ENCODE results near the gene WFDC11.
"Not testable (repeated sequence)": the region's sequence is repeated elsewhere in the genome, so short reads cannot be mapped to it uniquely, and the experiment has no call there.

WFDC11 gene

GRCh38 chr20:45670139-45670538 is at the start of gene WFDC11:
Gene WFDC11 (minus strand): TSS chr20:45670239. CDS start chr20:45650600, 19,639 bp downstream.
- no peak for FAIRE-seq

GRCh38 chr20:45716141-45716688 is 46.2 kb upstream of the WFDC11 start:
- not testable (repeated sequence) for FAIRE-seq; DNase-seq (ENCODE audit: insufficient read length, low spot score)

More at GRCh38 chr20:45670139-45670538, at the start of gene WFDC11:
- DNase-seq (ENCODE audit: insufficient read length, low spot score) = no peak
- TF ChIP-seq POLR2A (IDR thresholded peaks at IDR 0.05; ENCODE audit: low read depth, low read length) = no peak

GRCh38 chr20:45704969-45705637 is 35.1 kb upstream of the WFDC11 start, which contains the start of gene WFDC10B:
Gene WFDC10B (minus strand): TSS chr20:45705019. CDS start chr20:45685992, 19,027 bp downstream.
- no peak for TF ChIP-seq POLR2A (IDR thresholded peaks at IDR 0.05; ENCODE audit: low read depth, low read length)
- FAIRE-seq = no peak
- no peak for DNase-seq (ENCODE audit: insufficient read length, low spot score)

GRCh38 chr20:45701873-45702272 is 31.8 kb upstream of the WFDC11 start, which contains the start of gene WFDC13:
Gene WFDC13 (plus strand): TSS chr20:45702038. CDS start chr20:45702124, 86 bp downstream.
- no peak for DNase-seq (ENCODE audit: insufficient read length, low spot score)
- no peak for FAIRE-seq
- no peak for TF ChIP-seq POLR2A (IDR thresholded peaks at IDR 0.05; ENCODE audit: low read depth, low read length)

- FAIRE-seq (no peak), DNase-seq (ENCODE audit: insufficient read length, low spot score) (no peak)
- TF ChIP-seq POLR2A (IDR thresholded peaks at IDR 0.05; ENCODE audit: low read depth, low read length) = no peak
Observed at GRCh38 chr20:45701104-45701503, 31.1 kb upstream of the WFDC11 start.

GRCh38 chr20:45695496-45695895 is 25.5 kb upstream of the WFDC11 start:
- FAIRE-seq = no peak
- no peak for TF ChIP-seq POLR2A (IDR thresholded peaks at IDR 0.05; ENCODE audit: low read depth, low read length)
- DNase-seq (ENCODE audit: insufficient read length, low spot score) = no peak

- FAIRE-seq; DNase-seq (ENCODE audit: insufficient read length, low spot score): not testable (repeated sequence)
Observed at GRCh38 chr20:45693346-45693745, 23.3 kb upstream of the WFDC11 start.

GRCh38 chr20:45685896-45686295 is 15.9 kb upstream of the WFDC11 start:
- FAIRE-seq = no peak
- no peak for TF ChIP-seq POLR2A (IDR thresholded peaks at IDR 0.05; ENCODE audit: low read depth, low read length)
- no peak for DNase-seq (ENCODE audit: insufficient read length, low spot score)

- DNase-seq (ENCODE audit: insufficient read length, low spot score) (no peak), FAIRE-seq (no peak)
Observed at GRCh38 chr20:45679650-45680049, 9.6 kb upstream of the WFDC11 start.

GRCh38 chr20:45672765-45673164 is 2.7 kb upstream of the WFDC11 start:
- no peak for TF ChIP-seq POLR2A (IDR thresholded peaks at IDR 0.05; ENCODE audit: low read depth, low read length)
- no peak for DNase-seq (ENCODE audit: insufficient read length, low spot score)
- no peak for FAIRE-seq

More at GRCh38 chr20:45679650-45680049, 9.6 kb upstream of the WFDC11 start:
- TF ChIP-seq POLR2A (IDR thresholded peaks at IDR 0.05; ENCODE audit: low read depth, low read length) = no peak

GRCh38 chr20:45657038-45657437 is 13.0 kb downstream of the WFDC11 start:
- DNase-seq (ENCODE audit: insufficient read length, low spot score); FAIRE-seq: not testable (repeated sequence)

GRCh38 chr20:45651726-45652125 is 18.3 kb downstream of the WFDC11 start:
- not testable (repeated sequence) for FAIRE-seq; DNase-seq (ENCODE audit: insufficient read length, low spot score)

GRCh38 chr20:45649312-45649863 is 20.7 kb downstream of the WFDC11 start:
- DNase-seq (ENCODE audit: insufficient read length, low spot score) (no peak), FAIRE-seq (no peak)
- TF ChIP-seq POLR2A (IDR thresholded peaks at IDR 0.05; ENCODE audit: low read depth, low read length) = no peak

GRCh38 chr20:45647441-45648050 is 22.5 kb downstream of the WFDC11 start:
- FAIRE-seq = no peak
- no peak for TF ChIP-seq POLR2A (IDR thresholded peaks at IDR 0.05; ENCODE audit: low read depth, low read length)

More at GRCh38 chr20:45647441-45648050, 22.5 kb downstream of the WFDC11 start:
- DNase-seq (ENCODE audit: insufficient read length, low spot score) = no peak
